ENCODE results near the gene PET117.

The PET117 gene

GRCh38 chr20:18180815-18181214 is 43.2 kb downstream of the PET117 start:
- Histone ChIP-seq H3K9me3 (ENCODE audit: control insufficient read depth, insufficient read depth, low read length) (no peaks in the 10 kb centered on the region), H3K36me3 (ENCODE audit: control insufficient read depth, insufficient read depth, low read length) (no peaks in the 10 kb centered on the region), H3K4me1 (ENCODE audit: control insufficient read depth, insufficient read depth, low read length) (no peaks in the 10 kb centered on the region), H3K27ac (ENCODE audit: low read length) (no peak overlapping the region), H3K27me3 (ENCODE audit: control insufficient read depth, insufficient read depth, low read length) (no peaks in the 10 kb centered on the region), H3K4me3 (ENCODE audit: low read length) (no peak overlapping the region)
- DNase-seq (ENCODE audit: low read depth, low spot score) = no peak
- no CpG with 5 or more reads among the region's 1 CpG for WGBS (ENCODE audit: insufficient coverage, insufficient read length)

GRCh38 chr20:18187020-18187419 is 49.4 kb downstream of the PET117 start:
- no peaks in the 10 kb centered on the region for H3K27me3 ChIP-seq (ENCODE audit: control insufficient read depth, insufficient read depth, low read length)
- no peak for DNase-seq (ENCODE audit: low read depth, low spot score)
- peaks cover 10% of the 10 kb centered on the region; the same call in 1 of the 2 replicates for H3K36me3 ChIP-seq (ENCODE audit: control insufficient read depth, insufficient read depth, low read length)
- H3K4me3 ChIP-seq (ENCODE audit: low read length) = no peak overlapping the region
- no peaks in the 10 kb centered on the region for H3K9me3 ChIP-seq (ENCODE audit: control insufficient read depth, insufficient read depth, low read length)
- WGBS (ENCODE audit: insufficient coverage, insufficient read length) = no CpG with 5 or more reads among the region's 5 CpGs
- H3K4me1 ChIP-seq (ENCODE audit: control insufficient read depth, insufficient read depth, low read length) = no peaks in the 10 kb centered on the region
- no peak overlapping the region for H3K27ac ChIP-seq (ENCODE audit: low read length)

DNA sequence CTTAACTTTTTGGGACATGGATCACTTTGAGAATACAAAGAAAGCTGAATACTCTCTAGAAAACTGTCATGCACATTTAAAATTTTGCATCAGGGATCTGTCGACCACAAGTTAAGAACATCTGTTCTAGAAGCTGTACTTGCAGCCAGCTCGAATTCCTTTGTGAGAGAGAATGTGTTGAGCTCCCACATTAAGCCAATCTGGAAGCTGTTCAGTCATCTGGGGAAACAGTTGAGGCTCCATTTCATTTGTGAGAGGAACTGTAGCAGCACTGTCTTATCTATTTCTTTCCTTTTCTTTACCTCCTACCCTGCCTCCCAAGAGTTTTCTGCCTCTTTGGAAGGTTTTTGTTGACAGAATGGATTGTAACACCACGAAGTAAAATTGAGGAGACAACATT is 50.8 kb downstream of the PET117 start:
- no CpG with 5 or more reads among the region's 3 CpGs for WGBS (ENCODE audit: insufficient coverage, insufficient read length)

GRCh38 chr20:18190338-18191233 is 52.9 kb downstream of the PET117 start:
- Histone ChIP-seq H3K27me3 (ENCODE audit: control insufficient read depth, insufficient read depth, low read length) (no peaks in the 10 kb centered on the region), H3K4me3 (ENCODE audit: low read length) (no peak overlapping the region), H3K9me3 (ENCODE audit: control insufficient read depth, insufficient read depth, low read length) (no peaks in the 10 kb centered on the region), H3K27ac (ENCODE audit: low read length) (no peak overlapping the region), H3K4me1 (ENCODE audit: control insufficient read depth, insufficient read depth, low read length) (no peaks in the 10 kb centered on the region), H3K36me3 (ENCODE audit: control insufficient read depth, insufficient read depth, low read length) (peaks cover 10% of the 10 kb centered on the region; the same call in 1 of the 2 replicates)
- no CpG with 5 or more reads among the region's 3 CpGs for WGBS (ENCODE audit: insufficient coverage, insufficient read length)
- no peak for DNase-seq (ENCODE audit: low read depth, low spot score)

More for the DNA sequence above, 50.8 kb downstream of the PET117 start:
- H3K27me3 ChIP-seq (ENCODE audit: control insufficient read depth, insufficient read depth, low read length) = no peaks in the 10 kb centered on the region
- H3K9me3 ChIP-seq (ENCODE audit: control insufficient read depth, insufficient read depth, low read length) = no peaks in the 10 kb centered on the region
- H3K4me3 ChIP-seq (ENCODE audit: low read length) = no peak overlapping the region
- no peaks in the 10 kb centered on the region for H3K4me1 ChIP-seq (ENCODE audit: control insufficient read depth, insufficient read depth, low read length)
- no peak overlapping the region for H3K27ac ChIP-seq (ENCODE audit: low read length)
- no peak for DNase-seq (ENCODE audit: low read depth, low spot score)
- H3K36me3 ChIP-seq (ENCODE audit: control insufficient read depth, insufficient read depth, low read length) = peaks cover 10% of the 10 kb centered on the region; the same call in 1 of the 2 replicates

GRCh38 chr20:18191306-18191705 is 53.6 kb downstream of the PET117 start:
- H3K9me3 ChIP-seq (ENCODE audit: control insufficient read depth, insufficient read depth, low read length) = no peaks in the 10 kb centered on the region
- no CpG with 5 or more reads among the region's 1 CpG for WGBS (ENCODE audit: insufficient coverage, insufficient read length)
- H3K4me3 ChIP-seq (ENCODE audit: low read length) = no peak overlapping the region
- H3K4me1 ChIP-seq (ENCODE audit: control insufficient read depth, insufficient read depth, low read length) = no peaks in the 10 kb centered on the region
- no peak for DNase-seq (ENCODE audit: low read depth, low spot score)
- H3K27me3 ChIP-seq (ENCODE audit: control insufficient read depth, insufficient read depth, low read length) = no peaks in the 10 kb centered on the region
- H3K27ac ChIP-seq (ENCODE audit: low read length) = no peak overlapping the region
- peaks cover 7% of the 10 kb centered on the region; the same call in 1 of the 2 replicates for H3K36me3 ChIP-seq (ENCODE audit: control insufficient read depth, insufficient read depth, low read length)

All from iPS DF 6.9 (cell line).